CD8-positive, alpha-beta memory T cell (primary cell): ENCODE measurements around the gene NPFFR2. TPM values are rescaled to one million over a fixed set of nuclear protein-coding genes. Genes with fewer than 3 reads are reported as not detected.

Experiments
- CTCF ChIA-PET: fragments of 350-600 bp; sonication (Branson Sonifier 250); formaldehyde crosslinking; loops from one replicate; lab custom pipeline; 2021; ENCODE audit warnings: antibody characterized with exemption; lab: Charles Lee
- POLR2A ChIA-PET: fragments of 350-600 bp; sonication (Branson Sonifier 250); formaldehyde crosslinking; loops from one replicate; lab custom pipeline; 2021; ENCODE audit warnings: antibody characterized with exemption; lab: Charles Lee
- DNase-seq, 5 donors: peaks; one replicate each; pipeline versions ENCODE4 v3.0.0 to v3.0.0-alpha.2; 2020 to 2022; ENCODE audit warnings: mixed read lengths in 1 of 5
- H3K27ac ChIP-seq: one replicate; pipeline ENCODE4 v1.7.0; 2013; ENCODE audit warnings: low read depth, mild to moderate bottlenecking, low read length, moderate library complexity
- H3K27me3 ChIP-seq: 2 replicates; pipeline ENCODE4 v1.7.0; 2013; ENCODE audit warnings: low read length, mild to moderate bottlenecking; ENCODE audit not compliant: insufficient read depth, poor library complexity, severe bottlenecking
- H3K36me3 ChIP-seq: 2 replicates; pipeline ENCODE4 v1.7.0; 2013; ENCODE audit warnings: mild to moderate bottlenecking, low read length, moderate library complexity; ENCODE audit not compliant: insufficient read depth
- H3K4me1 ChIP-seq: 2 replicates; pipeline ENCODE4 v1.7.0; 2013; ENCODE audit warnings: mild to moderate bottlenecking, low read length, moderate library complexity; ENCODE audit not compliant: insufficient read depth
- H3K4me3 ChIP-seq: 2 replicates; pipeline ENCODE4 v1.7.0; 2013; ENCODE audit warnings: mild to moderate bottlenecking, low read length
- H3K9me3 ChIP-seq: 2 replicates; pipeline ENCODE4 v1.7.0; 2013; ENCODE audit warnings: mild to moderate bottlenecking, low read length
- H3K27ac Mint-ChIP-seq, 8 donors: one replicate each; pipeline ENCODE4 v1.8.0; 2020 to 2021; ENCODE audit warnings: mixed read lengths in 8 of 8, mild to moderate bottlenecking in 6 of 8, inconsistent platforms in 3 of 8, moderate library complexity in 3 of 8
- H3K27me3 Mint-ChIP-seq, 2 donors: one replicate each; pipeline ENCODE4 v1.8.0; 2020 to 2021; ENCODE audit warnings: mixed read lengths in 2 of 2, mild to moderate bottlenecking in 1 of 2, moderate library complexity in 1 of 2
- H3K36me3 Mint-ChIP-seq, 3 donors: one replicate each; pipeline ENCODE4 v1.8.0; 2020 to 2021; ENCODE audit warnings: mixed read lengths in 3 of 3, inconsistent platforms in 1 of 3, mild to moderate bottlenecking in 1 of 3
- H3K4me1 Mint-ChIP-seq, 3 donors: one replicate each; pipeline ENCODE4 v1.8.0; 2020 to 2021; ENCODE audit warnings: mixed read lengths in 3 of 3, inconsistent platforms in 1 of 3, mild to moderate bottlenecking in 1 of 3
- H3K4me3 Mint-ChIP-seq, 7 donors: one replicate each; pipeline ENCODE4 v1.8.0; 2020 to 2021; ENCODE audit warnings: mixed read lengths in 7 of 7, mild to moderate bottlenecking in 6 of 7, moderate library complexity in 4 of 7, inconsistent platforms in 2 of 7
- H3K9me3 Mint-ChIP-seq, 5 donors: one replicate each; pipeline ENCODE4 v1.8.0; 2020 to 2022; ENCODE audit warnings: mixed read lengths in 5 of 5, mild to moderate bottlenecking in 3 of 5, moderate library complexity in 2 of 5, inconsistent platforms in 1 of 5
- polyA plus RNA-seq: library from polyadenylated mRNA; unstranded; fragments of 300-500 nt; fragmentation: Illumina TruSeq; gene quantifications from one replicate; pipeline ENCODE4 v1.2.3, GENCODE V29; 2021
- total RNA-seq, 2 experiments: library from RNA; stranded (reverse); gene quantifications; one replicate each; pipeline ENCODE4 v1.2.3, GENCODE V29; 2021

Gene NPFFR2
- total and polyA plus RNA-seq, 3 experiments from 2014 or later = not detected

GRCh38 chr4:72171761-72172160, 140.0 kb downstream of the NPFFR2 start:
- POLR2A ChIA-PET = no interaction called here

GRCh38 chr4:72179342-72179741, 147.5 kb downstream of the NPFFR2 start:
- Histone ChIP-seq H3K9me3 (no peaks in the 10 kb centered on the region), H3K4me1 (no peaks in the 10 kb centered on the region), H3K4me3 (no peak overlapping the region), H3K36me3 (no peaks in the 10 kb centered on the region), H3K27ac (no peak overlapping the region), H3K27me3 (no peaks in the 10 kb centered on the region)
- no peak for DNase-seq
- Mint-ChIP-seq H3K27ac (no peak overlapping the region), H3K36me3 (no peaks in the 10 kb centered on the region), H3K4me3 (no peak overlapping the region), H3K27me3 (no peaks in the 10 kb centered on the region), H3K4me1 (no peaks in the 10 kb centered on the region), H3K9me3 (peaks cover 0 to 10% (median 2%) of the 10 kb centered on the region in 5 donors)
- ChIA-PET POLR2A (no interaction called here), CTCF (no interaction called here)

More at GRCh38 chr4:72171761-72172160, 140.0 kb downstream of the NPFFR2 start:
- no peaks in the 10 kb centered on the region for H3K36me3 Mint-ChIP-seq
- Histone ChIP-seq H3K4me3 (no peak overlapping the region), H3K27me3 (no peaks in the 10 kb centered on the region), H3K4me1 (no peaks in the 10 kb centered on the region), H3K36me3 (no peaks in the 10 kb centered on the region), H3K27ac (no peak overlapping the region), H3K9me3 (no peaks in the 10 kb centered on the region)
- no peak overlapping the region for H3K27ac Mint-ChIP-seq
- H3K4me1 Mint-ChIP-seq = no peaks in the 10 kb centered on the region
- no peak for DNase-seq
- CTCF ChIA-PET = no interaction called here
- H3K27me3 Mint-ChIP-seq = no peaks in the 10 kb centered on the region
- peaks cover 0 to 16% (median 6%) of the 10 kb centered on the region in 5 donors for H3K9me3 Mint-ChIP-seq
- H3K4me3 Mint-ChIP-seq = no peak overlapping the region

- H3K27ac Mint-ChIP-seq = no peak overlapping the region
- no peaks in the 10 kb centered on the region for H3K4me1 Mint-ChIP-seq
- no peaks in the 10 kb centered on the region for H3K36me3 Mint-ChIP-seq
- H3K4me1 ChIP-seq = no peaks in the 10 kb centered on the region
- H3K27me3 ChIP-seq = no peaks in the 10 kb centered on the region
- no peaks in the 10 kb centered on the region for H3K36me3 ChIP-seq
- H3K27ac ChIP-seq = no peak overlapping the region
- POLR2A ChIA-PET = no interaction called here
- no peaks in the 10 kb centered on the region for H3K9me3 ChIP-seq
- no peaks in the 10 kb centered on the region for H3K27me3 Mint-ChIP-seq
- no peak for DNase-seq
- H3K4me3 ChIP-seq = no peak overlapping the region
- no peak overlapping the region for H3K4me3 Mint-ChIP-seq
- H3K9me3 Mint-ChIP-seq = no peaks in the 10 kb centered on the region
- CTCF ChIA-PET = no interaction called here
Observed at GRCh38 chr4:72186714-72187113, 154.9 kb downstream of the NPFFR2 start.

- peaks cover 0 to 2% (median 0%) of the 10 kb centered on the region in 3 donors for H3K36me3 Mint-ChIP-seq
- H3K4me3 Mint-ChIP-seq = no peak overlapping the region
- POLR2A ChIA-PET = no interaction called here
- Histone ChIP-seq H3K36me3 (no peaks in the 10 kb centered on the region), H3K4me1 (no peaks in the 10 kb centered on the region), H3K27ac (no peak overlapping the region), H3K4me3 (no peak overlapping the region), H3K9me3 (no peaks in the 10 kb centered on the region), H3K27me3 (no peaks in the 10 kb centered on the region)
- peaks cover 0 to 9% (median 2%) of the 10 kb centered on the region in 5 donors for H3K9me3 Mint-ChIP-seq
- no peak overlapping the region for H3K27ac Mint-ChIP-seq
- CTCF ChIA-PET = no interaction called here
- H3K27me3 Mint-ChIP-seq = no peaks in the 10 kb centered on the region
- DNase-seq = no peak
- H3K4me1 Mint-ChIP-seq = no peaks in the 10 kb centered on the region
Observed at GRCh38 chr4:72194046-72194445, 162.2 kb downstream of the NPFFR2 start.

- Histone ChIP-seq H3K36me3 (no peaks in the 10 kb centered on the region), H3K4me1 (no peaks in the 10 kb centered on the region), H3K9me3 (no peaks in the 10 kb centered on the region), H3K27ac (no peak overlapping the region), H3K27me3 (no peaks in the 10 kb centered on the region), H3K4me3 (no peak overlapping the region)
- H3K9me3 Mint-ChIP-seq = peaks cover 0 to 9% (median 2%) of the 10 kb centered on the region in 5 donors
- ChIA-PET CTCF (no interaction called here), POLR2A (no interaction called here)
- H3K27me3 Mint-ChIP-seq = no peaks in the 10 kb centered on the region
- H3K27ac Mint-ChIP-seq = no peak overlapping the region
- peaks cover 0 to 2% (median 0%) of the 10 kb centered on the region in 3 donors for H3K36me3 Mint-ChIP-seq
- no peaks in the 10 kb centered on the region for H3K4me1 Mint-ChIP-seq
- DNase-seq = no peak
- H3K4me3 Mint-ChIP-seq = no peak overlapping the region
Observed at GRCh38 chr4:72194453-72194852, 162.7 kb downstream of the NPFFR2 start.

Other genes with a start within 250 kb of the NPFFR2 start
- gene GC, start 247.9 kb upstream of the NPFFR2 start, total RNA-seq = not detected
- gene GC, start 247.9 kb upstream of the NPFFR2 start, polyA plus RNA-seq = not detected